AG04449 (cell line): Measurements from ENCODE around the gene SH3GLB2.
"Not testable (repeated sequence)": the region's sequence is repeated elsewhere in the genome, so short reads cannot be mapped to it uniquely, and the experiment has no call there.

Source experiments
- CTCF ChIA-PET: fragments of 350-600 bp; formaldehyde crosslinking; extraction: SDS; loops from one replicate; lab custom pipeline; 2021; ENCODE audit warnings: antibody characterized with exemption; lab: Yijun Ruan, JAX
- POLR2A ChIA-PET: fragments of 400-600, 350-600 bp; formaldehyde crosslinking; extraction: SDS; loops from one replicate; lab custom pipeline; 2020; ENCODE audit warnings: antibody characterized with exemption, inconsistent platforms; lab: Yijun Ruan, JAX
- DNase-seq: peaks from one replicate; pipeline ENCODE4 v3.0.0-alpha.2; 2010; ENCODE audit warnings: low read depth, low spot score
- H3K4me3 ChIP-seq: 2 replicates; pipeline ENCODE4 v1.5.1; 2011; ENCODE audit warnings: low read depth, mild to moderate bottlenecking, control low read depth, low read length
- TF ChIP-seq, protein P1 (sequence below): IDR thresholded peaks from one replicate; pipeline ENCODE4 v1.5.1; 2011; ENCODE audit warnings: mild to moderate bottlenecking, moderate library complexity, low read length, control low read depth, inconsistent platforms; ENCODE audit not compliant: insufficient read depth; ENCODE audit errors: missing control alignments

The SH3GLB2 gene

DNA sequence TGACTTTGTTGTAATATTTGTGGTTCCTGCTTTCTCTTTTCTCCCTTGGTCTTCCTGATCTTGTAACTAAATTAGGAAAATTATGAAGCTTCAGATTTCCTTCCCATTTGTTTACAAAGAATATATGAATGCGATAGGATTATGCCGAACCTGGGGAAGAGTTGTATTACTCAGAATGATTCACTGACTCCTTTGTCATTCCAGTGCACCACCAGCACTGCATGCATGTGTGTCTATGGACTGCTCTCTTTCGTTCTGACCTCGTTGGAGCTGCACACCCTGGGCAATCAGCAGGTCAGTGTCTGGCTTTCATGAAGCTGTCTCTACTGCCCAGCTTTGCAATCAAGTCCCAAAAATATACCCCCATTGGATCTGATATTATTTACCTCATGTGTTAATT is 55.2 kb downstream of the SH3GLB2 start:
- CTCF ChIA-PET, result interaction anchor here (1.3 to 2.1 kb wide), 7 partner anchors 9 to 56 kb away, joined by 3 to 10 read pairs (median 4); partner anchors contain the start of gene SH3GLB2

DNA sequence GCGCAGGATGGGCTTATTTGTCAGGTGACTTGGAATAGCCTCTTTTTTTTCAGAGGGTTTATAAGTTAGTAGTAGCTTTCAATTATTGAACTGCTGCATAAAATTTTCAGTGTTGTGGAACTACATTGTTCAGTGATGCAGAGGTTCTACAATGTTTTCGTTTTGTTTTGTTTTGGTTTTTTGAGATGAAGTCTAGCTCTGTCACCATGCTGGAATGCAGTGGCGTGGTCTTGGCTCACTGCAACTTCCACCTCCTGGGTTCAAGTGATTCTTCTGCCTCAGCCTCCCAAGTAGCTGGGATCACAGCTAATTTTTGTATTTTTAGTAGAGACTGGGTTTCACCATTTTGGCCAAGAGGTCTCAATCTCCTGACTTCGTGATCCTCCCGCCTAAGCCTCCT is 58.6 kb downstream of the SH3GLB2 start:
- CTCF ChIA-PET, result interaction anchor here (1.0 kb wide), 1 partner anchor 108 kb away, joined by 3 read pairs; no protein-coding TSS in a partner anchor
- TF ChIP-seq, protein P1, sequence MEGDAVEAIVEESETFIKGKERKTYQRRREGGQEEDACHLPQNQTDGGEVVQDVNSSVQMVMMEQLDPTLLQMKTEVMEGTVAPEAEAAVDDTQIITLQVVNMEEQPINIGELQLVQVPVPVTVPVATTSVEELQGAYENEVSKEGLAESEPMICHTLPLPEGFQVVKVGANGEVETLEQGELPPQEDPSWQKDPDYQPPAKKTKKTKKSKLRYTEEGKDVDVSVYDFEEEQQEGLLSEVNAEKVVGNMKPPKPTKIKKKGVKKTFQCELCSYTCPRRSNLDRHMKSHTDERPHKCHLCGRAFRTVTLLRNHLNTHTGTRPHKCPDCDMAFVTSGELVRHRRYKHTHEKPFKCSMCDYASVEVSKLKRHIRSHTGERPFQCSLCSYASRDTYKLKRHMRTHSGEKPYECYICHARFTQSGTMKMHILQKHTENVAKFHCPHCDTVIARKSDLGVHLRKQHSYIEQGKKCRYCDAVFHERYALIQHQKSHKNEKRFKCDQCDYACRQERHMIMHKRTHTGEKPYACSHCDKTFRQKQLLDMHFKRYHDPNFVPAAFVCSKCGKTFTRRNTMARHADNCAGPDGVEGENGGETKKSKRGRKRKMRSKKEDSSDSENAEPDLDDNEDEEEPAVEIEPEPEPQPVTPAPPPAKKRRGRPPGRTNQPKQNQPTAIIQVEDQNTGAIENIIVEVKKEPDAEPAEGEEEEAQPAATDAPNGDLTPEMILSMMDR, result no peak
- DNase-seq, result no peak
- POLR2A ChIA-PET, result no interaction called here
- no peak overlapping the region for H3K4me3 ChIP-seq

More for the DNA sequence above, 55.2 kb downstream of the SH3GLB2 start:
- POLR2A ChIA-PET, result interaction anchor here (0.7 kb wide), 1 partner anchor 84 kb away, joined by 3 read pairs; no protein-coding TSS in a partner anchor
- no peak for DNase-seq
- no peak overlapping the region for H3K4me3 ChIP-seq
- TF ChIP-seq, protein P1, result no peak

DNA sequence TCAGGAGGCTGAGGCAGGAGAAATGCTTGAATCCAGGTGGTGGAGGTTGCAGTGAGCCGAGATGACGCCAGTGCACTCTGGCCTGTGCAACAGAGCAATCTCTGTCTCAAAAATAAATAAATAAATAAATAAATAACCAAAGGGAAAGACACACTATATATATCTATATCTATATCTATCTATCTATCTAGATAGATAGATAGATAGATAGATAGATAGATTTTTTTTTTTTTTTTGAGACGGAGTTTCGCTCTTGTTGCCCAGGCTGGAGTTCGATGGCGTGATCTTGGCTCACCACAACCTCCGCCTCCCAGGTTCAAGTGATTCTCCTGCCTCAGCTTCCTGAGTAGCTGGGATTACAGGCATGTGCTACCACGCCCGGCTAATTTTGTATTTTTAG is 66.7 kb downstream of the SH3GLB2 start:
- H3K4me3 ChIP-seq, POLR2A ChIA-PET, DNase-seq: not testable (repeated sequence)
- CTCF ChIA-PET, result interaction anchor here (2.5 kb wide), 1 partner anchor 12 kb away, joined by 12 read pairs; no protein-coding TSS in a partner anchor
